Loucy (cell line): ENCODE results near the gene FABP1.

Experiments
- H2AFZ ChIP-seq: fragments of 200-600 bp; sonication (generic); 2 replicates; pipeline ENCODE4 v1.6.0; 2016; ENCODE audit warnings: antibody characterized with exemption, mild to moderate bottlenecking, low read length, moderate library complexity
- H3F3A ChIP-seq: fragments of 200-600 bp; 2 replicates; pipeline ENCODE4 v1.6.0; 2016; ENCODE audit warnings: antibody characterized with exemption, low read depth, mild to moderate bottlenecking
- H3K27me3 ChIP-seq: fragments of 200-600 bp; sonication (generic); 2 replicates; pipeline ENCODE4 v1.6.1; 2014; ENCODE audit warnings: low read length, mild to moderate bottlenecking; ENCODE audit not compliant: insufficient read depth, poor library complexity, severe bottlenecking
- H3K36me3 ChIP-seq: fragments of 200-600 bp; sonication (generic); 2 replicates; pipeline ENCODE4 v1.6.1; 2016; ENCODE audit warnings: low read length; ENCODE audit not compliant: insufficient read depth
- H3K4me1 ChIP-seq: fragments of 200-600 bp; sonication (generic); 2 replicates; pipeline ENCODE4 v1.5.1; 2014; ENCODE audit warnings: low read length, mild to moderate bottlenecking; ENCODE audit not compliant: insufficient read depth, poor library complexity, severe bottlenecking
- H3K4me2 ChIP-seq: fragments of 200-600 bp; sonication (generic); 2 replicates; pipeline ENCODE4 v1.6.0; 2014; ENCODE audit warnings: antibody characterized with exemption, low read length, low read depth, mild to moderate bottlenecking; ENCODE audit not compliant: poor library complexity, severe bottlenecking
- H3K4me3 ChIP-seq: fragments of 200-600 bp; sonication (generic); 2 replicates; pipeline ENCODE4 v1.5.1; 2014; ENCODE audit warnings: low read length, mild to moderate bottlenecking, mixed read lengths; ENCODE audit not compliant: poor library complexity, severe bottlenecking
- H3K79me2 ChIP-seq: fragments of 200-600 bp; sonication (generic); 2 replicates; pipeline ENCODE4 v1.6.1; 2014; ENCODE audit warnings: low read length; ENCODE audit not compliant: insufficient read depth
- H3K9ac ChIP-seq: fragments of 200-600 bp; sonication (generic); 2 replicates; pipeline ENCODE4 v1.6.0; 2014; ENCODE audit warnings: mild to moderate bottlenecking, low read depth, low read length, moderate library complexity; ENCODE audit not compliant: poor library complexity, severe bottlenecking
- H3K9me2 ChIP-seq: fragments of 200-600 bp; sonication (generic); replicated peaks from 2 replicates; pipeline ENCODE4 v1.6.1; 2016; ENCODE audit warnings: low read depth, low read length, mixed read lengths
- H3K9me3 ChIP-seq: fragments of 200-600 bp; sonication (generic); 2 replicates; pipeline ENCODE4 v1.6.1; 2014; ENCODE audit warnings: mild to moderate bottlenecking, antibody characterized with exemption, low read length, low read depth; ENCODE audit not compliant: insufficient read depth
- H4K20me1 ChIP-seq: fragments of 200-600 bp; sonication (generic); 2 replicates; pipeline ENCODE4 v1.6.0; 2014; ENCODE audit warnings: antibody characterized with exemption, low read length, mild to moderate bottlenecking; ENCODE audit not compliant: insufficient read depth, poor library complexity, severe bottlenecking
- EZH2phosphoT487 ChIP-seq: fragments of 200-600 bp; IDR thresholded peaks from 2 replicates; pipeline ENCODE4 v1.6.1; 2018; ENCODE audit warnings: antibody characterized with exemption, mild to moderate bottlenecking, moderate library complexity, borderline replicate concordance
- TF ChIP-seq, protein P1 (sequence below): fragments of 200-600 bp; sonication (generic); conservative IDR thresholded peaks from 2 replicates; pipeline ENCODE4 v1.5.1; 2014; ENCODE audit warnings: mild to moderate bottlenecking, antibody characterized with exemption, low read length

Gene FABP1

DNA sequence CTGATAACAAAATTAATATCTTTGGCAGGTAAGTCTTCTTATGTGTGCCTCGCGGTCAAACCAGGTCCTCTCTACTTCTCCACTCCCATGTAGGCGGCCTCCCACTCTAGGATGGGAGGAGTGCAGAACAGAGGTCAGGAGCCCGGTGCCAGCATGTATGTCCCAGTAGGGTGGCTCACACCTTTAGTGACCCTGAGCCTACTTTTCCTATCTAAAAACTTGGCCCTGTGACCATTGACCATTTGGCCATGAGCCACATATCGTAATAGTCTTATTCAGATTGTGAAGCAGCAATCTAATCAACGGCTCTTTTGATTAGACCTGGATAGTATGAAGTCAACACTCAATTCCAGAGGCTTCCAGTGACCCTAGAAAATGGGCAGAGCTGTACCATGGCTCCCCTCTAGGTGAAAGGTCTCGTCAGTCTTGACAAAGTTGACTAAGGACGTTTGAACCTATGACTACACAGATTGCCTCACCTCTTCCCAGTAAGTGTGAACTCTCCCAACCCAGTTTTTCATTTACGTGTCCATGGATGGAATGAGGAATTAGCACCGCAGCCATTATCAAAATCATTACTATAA is 17.1 kb upstream of the FABP1 start:
- Histone ChIP-seq H3K79me2 (no peaks in the 10 kb centered on the region), H3K27me3 (no peaks in the 10 kb centered on the region), H3K9me3 (peaks cover 7% of the 10 kb centered on the region; the same call in 1 of the 2 replicates), H3K9ac (no peak overlapping the region), H3K36me3 (no peaks in the 10 kb centered on the region), H3K4me3 (no peak overlapping the region), H3K4me1 (no peaks in the 10 kb centered on the region), H3K9me2 (no peaks in the 10 kb centered on the region), H2AFZ (no peak overlapping the region), H3K4me2 (no peak overlapping the region), H4K20me1 (no peaks in the 10 kb centered on the region), H3F3A (no peaks in the 10 kb centered on the region)
- TF ChIP-seq EZH2phosphoT487, result no peak
- TF ChIP-seq, protein P1, sequence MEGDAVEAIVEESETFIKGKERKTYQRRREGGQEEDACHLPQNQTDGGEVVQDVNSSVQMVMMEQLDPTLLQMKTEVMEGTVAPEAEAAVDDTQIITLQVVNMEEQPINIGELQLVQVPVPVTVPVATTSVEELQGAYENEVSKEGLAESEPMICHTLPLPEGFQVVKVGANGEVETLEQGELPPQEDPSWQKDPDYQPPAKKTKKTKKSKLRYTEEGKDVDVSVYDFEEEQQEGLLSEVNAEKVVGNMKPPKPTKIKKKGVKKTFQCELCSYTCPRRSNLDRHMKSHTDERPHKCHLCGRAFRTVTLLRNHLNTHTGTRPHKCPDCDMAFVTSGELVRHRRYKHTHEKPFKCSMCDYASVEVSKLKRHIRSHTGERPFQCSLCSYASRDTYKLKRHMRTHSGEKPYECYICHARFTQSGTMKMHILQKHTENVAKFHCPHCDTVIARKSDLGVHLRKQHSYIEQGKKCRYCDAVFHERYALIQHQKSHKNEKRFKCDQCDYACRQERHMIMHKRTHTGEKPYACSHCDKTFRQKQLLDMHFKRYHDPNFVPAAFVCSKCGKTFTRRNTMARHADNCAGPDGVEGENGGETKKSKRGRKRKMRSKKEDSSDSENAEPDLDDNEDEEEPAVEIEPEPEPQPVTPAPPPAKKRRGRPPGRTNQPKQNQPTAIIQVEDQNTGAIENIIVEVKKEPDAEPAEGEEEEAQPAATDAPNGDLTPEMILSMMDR, result no peak

DNA sequence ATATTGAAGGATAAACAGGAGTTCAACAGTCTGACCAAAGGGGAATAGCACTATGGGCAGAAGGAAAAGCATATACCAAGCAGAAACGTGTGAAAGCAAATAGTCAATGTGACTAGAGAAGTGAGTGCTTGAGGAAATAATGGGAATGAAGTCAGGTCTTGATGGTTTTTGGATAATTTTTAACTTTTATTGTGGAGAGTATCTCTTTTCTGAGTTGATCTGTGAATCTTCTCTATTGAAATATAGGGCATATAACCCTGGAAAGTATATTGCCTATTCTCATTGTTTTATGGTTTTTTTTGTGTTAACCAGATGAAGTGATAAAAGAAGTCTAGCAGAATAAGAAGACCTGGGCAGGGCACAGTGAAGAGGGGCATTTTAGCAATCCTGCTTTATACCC is 16.4 kb upstream of the FABP1 start:
- no peaks in the 10 kb centered on the region for H4K20me1 ChIP-seq
- H3K9ac ChIP-seq, result no peak overlapping the region
- TF ChIP-seq EZH2phosphoT487, result no peak
- TF ChIP-seq, protein P1, result no peak
- H3K9me2 ChIP-seq, result no peaks in the 10 kb centered on the region
- H3K9me3 ChIP-seq, result peaks cover 6% of the 10 kb centered on the region; the same call in 1 of the 2 replicates
- H3K4me1 ChIP-seq, result no peaks in the 10 kb centered on the region
- no peak overlapping the region for H3K4me2 ChIP-seq
- H3K36me3 ChIP-seq, result no peaks in the 10 kb centered on the region
- H3F3A ChIP-seq, result no peaks in the 10 kb centered on the region
- H3K79me2 ChIP-seq, result no peaks in the 10 kb centered on the region
- H3K27me3 ChIP-seq, result no peaks in the 10 kb centered on the region
- no peak overlapping the region for H2AFZ ChIP-seq
- H3K4me3 ChIP-seq, result no peak overlapping the region

DNA sequence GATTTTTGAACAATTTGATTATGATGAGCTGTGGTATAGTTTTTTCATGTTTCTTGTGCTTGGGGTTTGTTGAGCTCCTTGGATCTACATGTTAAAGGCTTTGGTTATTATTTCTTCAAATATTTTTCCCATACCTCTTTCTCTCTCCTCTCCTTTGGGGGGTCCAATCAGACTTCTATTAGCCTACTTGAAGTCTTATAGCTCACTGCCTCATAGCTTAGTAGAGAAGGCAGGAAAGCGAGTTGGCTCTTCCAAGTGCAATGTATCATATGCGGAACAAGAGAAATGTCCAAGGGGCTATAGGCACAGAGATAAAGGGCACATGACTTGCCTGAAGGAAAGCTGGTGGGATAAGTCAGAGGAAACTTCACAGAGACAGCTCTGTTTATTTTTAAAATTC is 14.1 kb upstream of the FABP1 start:
- H3F3A ChIP-seq, result no peaks in the 10 kb centered on the region
- H3K79me2 ChIP-seq, result no peaks in the 10 kb centered on the region
- H4K20me1 ChIP-seq, result no peaks in the 10 kb centered on the region
- H3K36me3 ChIP-seq, result no peaks in the 10 kb centered on the region
- H3K9ac ChIP-seq, result no peak overlapping the region
- no peaks in the 10 kb centered on the region for H3K4me1 ChIP-seq
- H3K9me2 ChIP-seq, result no peaks in the 10 kb centered on the region
- H3K4me2 ChIP-seq, result no peak overlapping the region
- no peaks in the 10 kb centered on the region for H3K9me3 ChIP-seq
- TF ChIP-seq EZH2phosphoT487, result no peak
- TF ChIP-seq, protein P1, result no peak
- H2AFZ ChIP-seq, result no peak overlapping the region
- no peak overlapping the region for H3K4me3 ChIP-seq
- H3K27me3 ChIP-seq, result no peaks in the 10 kb centered on the region
